NOMO-1 treated with DMSO at 0.1 percent for 48 hours (cell line): Measurements from ENCODE around the gene ADSS2.
"Not testable (repeated sequence)": the region's sequence is repeated elsewhere in the genome, so short reads cannot be mapped to it uniquely, and the experiment has no call there.

Experiments
- DNase-seq: peaks from one replicate; lab custom pipeline; 2025; ENCODE audit not compliant: unreplicated experiment; lab: John Stamatoyannopoulos, UW

The ADSS2 gene

GRCh38 chr1:244367399-244368114, 84.2 kb downstream of the ADSS2 start:
- DNase-seq = no peak

- DNase-seq = no peak
Observed at GRCh38 chr1:244365809-244366208, 85.9 kb downstream of the ADSS2 start.

GRCh38 chr1:244365262-244365661, 86.4 kb downstream of the ADSS2 start:
- not testable (repeated sequence) for DNase-seq

GRCh38 chr1:244362476-244362875, 89.2 kb downstream of the ADSS2 start:
- DNase-seq = no peak

GRCh38 chr1:244361764-244362473, 89.8 kb downstream of the ADSS2 start:
- no peak for DNase-seq
